ENCODE data around the gene PALB2. TPM values are rescaled to one million over a fixed set of nuclear protein-coding genes. Genes with fewer than 3 reads are reported as not detected.
"Not testable (repeated sequence)": the region's sequence is repeated elsewhere in the genome, so short reads cannot be mapped to it uniquely, and the experiment has no call there.

Gene PALB2
- total RNA-seq, 3 donors from 2014 or later, result 10.4 to 18.6 (median 10.5) TPM

DNA sequence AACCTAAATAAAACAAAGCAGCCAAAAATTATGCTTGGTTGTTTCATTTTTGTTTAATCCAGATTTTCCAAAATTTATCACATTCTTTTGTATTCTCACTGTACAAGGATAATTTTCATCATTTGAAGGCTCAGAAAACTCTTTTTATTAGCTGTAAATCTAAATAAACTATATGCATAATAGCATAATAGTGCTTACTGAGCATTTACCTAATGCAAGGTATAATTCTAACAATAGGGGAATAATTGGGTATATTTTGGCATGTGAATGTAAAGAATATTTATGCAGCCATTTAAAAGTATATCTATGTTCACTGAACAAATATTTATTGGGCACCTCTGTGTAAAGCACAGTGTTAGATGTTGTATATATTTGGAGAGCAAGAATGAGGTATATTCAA, 17.0 kb downstream of the PALB2 start:
- Histone ChIP-seq H3K9me3 (no peaks in the 10 kb centered on the region), H3K4me1 (no peaks in the 10 kb centered on the region), H3K4me3 (no peak overlapping the region), H3K36me3 (peaks cover 6% of the 10 kb centered on the region), H3K27me3 (no peaks in the 10 kb centered on the region), H3K27ac (no peak overlapping the region)
- TF ChIP-seq, protein P1, sequence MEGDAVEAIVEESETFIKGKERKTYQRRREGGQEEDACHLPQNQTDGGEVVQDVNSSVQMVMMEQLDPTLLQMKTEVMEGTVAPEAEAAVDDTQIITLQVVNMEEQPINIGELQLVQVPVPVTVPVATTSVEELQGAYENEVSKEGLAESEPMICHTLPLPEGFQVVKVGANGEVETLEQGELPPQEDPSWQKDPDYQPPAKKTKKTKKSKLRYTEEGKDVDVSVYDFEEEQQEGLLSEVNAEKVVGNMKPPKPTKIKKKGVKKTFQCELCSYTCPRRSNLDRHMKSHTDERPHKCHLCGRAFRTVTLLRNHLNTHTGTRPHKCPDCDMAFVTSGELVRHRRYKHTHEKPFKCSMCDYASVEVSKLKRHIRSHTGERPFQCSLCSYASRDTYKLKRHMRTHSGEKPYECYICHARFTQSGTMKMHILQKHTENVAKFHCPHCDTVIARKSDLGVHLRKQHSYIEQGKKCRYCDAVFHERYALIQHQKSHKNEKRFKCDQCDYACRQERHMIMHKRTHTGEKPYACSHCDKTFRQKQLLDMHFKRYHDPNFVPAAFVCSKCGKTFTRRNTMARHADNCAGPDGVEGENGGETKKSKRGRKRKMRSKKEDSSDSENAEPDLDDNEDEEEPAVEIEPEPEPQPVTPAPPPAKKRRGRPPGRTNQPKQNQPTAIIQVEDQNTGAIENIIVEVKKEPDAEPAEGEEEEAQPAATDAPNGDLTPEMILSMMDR (IDR thresholded peaks at IDR 0.05), result no peak
- no peak for TF ChIP-seq POLR2AphosphoS5 (IDR thresholded peaks at IDR 0.05)
- TF ChIP-seq POLR2A (IDR thresholded peaks at IDR 0.05), result no peak
- no peak for DNase-seq (ENCODE audit: low spot score in 2 of 2)
- intact Hi-C loops (cut with DNase I; ENCODE audit: low total_unique reads), result no loop called here

DNA sequence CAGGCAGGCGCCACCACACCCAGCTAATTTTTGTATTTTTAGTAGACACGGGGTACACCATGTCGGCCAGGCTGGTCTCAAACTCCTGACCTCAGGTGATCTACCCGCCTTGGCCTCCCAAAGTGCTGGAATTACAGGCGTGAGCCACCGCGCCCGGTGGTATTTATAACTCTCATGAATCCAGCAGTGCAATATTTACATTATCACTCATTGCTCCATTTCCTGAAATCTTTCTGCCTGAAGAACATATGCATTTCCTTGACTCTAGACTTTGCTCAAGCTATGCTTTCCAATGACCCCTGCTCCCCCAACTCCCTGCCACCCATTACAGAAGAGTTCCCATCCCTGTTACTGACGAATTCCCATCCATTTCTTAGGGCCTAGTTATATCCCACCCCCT, 25.3 kb downstream of the PALB2 start:
- intact Hi-C loops (cut with DNase I; ENCODE audit: low total_unique reads), result no loop called here
- Histone ChIP-seq H3K9me3 (no peaks in the 10 kb centered on the region), H3K27me3 (no peaks in the 10 kb centered on the region), H3K4me1 (no peaks in the 10 kb centered on the region), H3K36me3 (no peaks in the 10 kb centered on the region), H3K27ac (no peak overlapping the region), H3K4me3 (no peak overlapping the region)
- no peak for DNase-seq (ENCODE audit: low spot score in 2 of 2)
- TF ChIP-seq, protein P1 (IDR thresholded peaks at IDR 0.05), result no peak
- TF ChIP-seq POLR2AphosphoS5 (IDR thresholded peaks at IDR 0.05), result no peak
- TF ChIP-seq POLR2A (IDR thresholded peaks at IDR 0.05), result no peak

DNA sequence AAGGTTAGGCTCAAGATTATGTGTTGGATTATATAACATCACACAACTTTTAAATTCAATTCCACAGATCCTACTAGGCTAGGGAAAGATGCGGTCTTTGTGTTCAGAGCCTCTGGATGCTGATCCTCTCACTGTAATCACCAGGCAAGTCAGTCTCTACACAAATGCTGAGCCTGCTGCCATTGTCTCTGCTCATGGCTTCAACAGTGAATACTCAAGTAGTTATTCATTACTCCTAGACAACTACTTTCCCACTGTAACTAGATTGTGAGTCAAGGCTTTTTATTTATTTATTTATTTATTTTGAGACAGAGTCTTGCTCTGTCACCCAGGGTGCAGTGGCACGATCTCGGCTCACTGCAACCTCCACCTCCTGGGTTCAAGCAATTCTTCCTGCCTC, 29.2 kb downstream of the PALB2 start:
- no peak overlapping the region for H3K27ac ChIP-seq
- no peak overlapping the region for H3K4me3 ChIP-seq
- no peaks in the 10 kb centered on the region for H3K4me1 ChIP-seq
- intact Hi-C loops (cut with DNase I; ENCODE audit: low total_unique reads), result no loop called here
- no peak for DNase-seq (ENCODE audit: low spot score in 2 of 2)
- H3K36me3 ChIP-seq, result no peaks in the 10 kb centered on the region
- no peaks in the 10 kb centered on the region for H3K27me3 ChIP-seq
- TF ChIP-seq, protein P1 (IDR thresholded peaks at IDR 0.05), result no peak
- no peak for TF ChIP-seq POLR2AphosphoS5 (IDR thresholded peaks at IDR 0.05)
- TF ChIP-seq POLR2A (IDR thresholded peaks at IDR 0.05), result no peak
- H3K9me3 ChIP-seq, result no peaks in the 10 kb centered on the region

DNA sequence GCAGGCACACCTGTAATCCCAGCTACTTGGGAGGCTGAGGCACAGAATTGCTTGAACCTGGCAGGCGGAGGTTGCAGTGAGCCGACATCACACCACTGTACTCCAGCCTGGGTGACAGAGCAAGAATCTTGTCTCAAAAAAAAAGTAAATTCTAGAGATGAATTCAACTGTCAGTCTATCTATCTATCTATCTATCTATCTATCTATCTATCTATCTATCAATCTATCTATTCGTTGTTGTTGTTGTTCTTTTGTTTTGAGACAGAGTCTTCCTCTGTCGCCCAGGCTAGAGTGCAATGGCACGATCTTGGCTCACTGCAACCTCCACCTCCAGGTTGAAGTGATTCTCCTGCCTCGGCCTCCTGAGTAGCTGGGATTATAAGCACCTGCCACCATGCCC, 30.2 kb downstream of the PALB2 start:
- H3K4me3 ChIP-seq; H3K27me3 ChIP-seq; H3K27ac ChIP-seq; intact Hi-C loops (cut with DNase I; ENCODE audit: low total_unique reads); DNase-seq (ENCODE audit: low spot score in 2 of 2); H3K36me3 ChIP-seq; H3K4me1 ChIP-seq; H3K9me3 ChIP-seq: not testable (repeated sequence)

DNA sequence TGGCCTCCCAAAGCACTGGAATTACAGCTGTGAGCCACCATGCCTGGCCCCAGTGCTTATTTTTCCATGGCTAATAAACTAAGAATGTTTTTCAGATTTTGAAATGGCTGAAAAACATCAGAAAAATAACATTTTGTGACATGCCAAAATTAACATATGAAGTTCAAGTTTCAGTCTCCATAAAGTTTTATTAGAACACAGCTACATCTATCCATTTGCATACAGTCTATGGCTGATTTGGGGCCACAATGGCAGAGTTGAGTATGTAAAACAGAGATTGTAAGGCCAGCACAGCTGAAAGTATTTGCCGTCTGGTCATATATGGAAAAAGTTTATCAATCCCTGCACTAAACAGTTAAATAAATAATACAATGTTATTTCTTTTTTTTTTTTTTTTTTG, 31.2 kb downstream of the PALB2 start:
- H3K9me3 ChIP-seq, result no peaks in the 10 kb centered on the region
- H3K27ac ChIP-seq, result no peak overlapping the region
- TF ChIP-seq POLR2A (IDR thresholded peaks at IDR 0.05) (no peak), POLR2AphosphoS5 (IDR thresholded peaks at IDR 0.05) (no peak)
- TF ChIP-seq, protein P1 (IDR thresholded peaks at IDR 0.05), result no peak
- no peaks in the 10 kb centered on the region for H3K36me3 ChIP-seq
- no peak overlapping the region for H3K4me3 ChIP-seq
- no peaks in the 10 kb centered on the region for H3K27me3 ChIP-seq
- intact Hi-C loops (cut with DNase I; ENCODE audit: low total_unique reads), result no loop called here
- DNase-seq (ENCODE audit: low spot score in 2 of 2), result no peak
- no peaks in the 10 kb centered on the region for H3K4me1 ChIP-seq

DNA sequence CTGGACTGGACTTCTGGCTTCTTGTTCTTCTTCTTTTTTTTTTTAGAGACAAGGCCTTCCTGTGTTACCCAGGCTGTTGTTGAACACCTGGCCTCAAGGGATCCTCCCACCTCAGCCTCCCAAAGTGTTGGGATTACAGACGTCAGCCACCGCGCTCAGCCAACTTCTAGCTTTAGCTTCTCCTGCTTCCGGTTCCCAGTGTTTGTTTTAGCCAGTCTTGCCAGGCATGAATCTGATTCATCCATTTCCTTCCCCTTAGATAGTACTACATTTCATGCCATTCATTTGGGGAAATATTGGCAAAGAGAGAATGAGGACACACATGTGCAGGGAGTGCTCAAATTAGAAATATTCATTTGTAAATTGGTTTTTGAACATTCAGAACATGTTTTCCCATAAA, 32.9 kb downstream of the PALB2 start:
- Histone ChIP-seq H3K27me3 (no peaks in the 10 kb centered on the region), H3K36me3 (no peaks in the 10 kb centered on the region), H3K27ac (no peak overlapping the region), H3K9me3 (no peaks in the 10 kb centered on the region), H3K4me3 (no peak overlapping the region), H3K4me1 (no peaks in the 10 kb centered on the region)
- TF ChIP-seq POLR2AphosphoS5 (IDR thresholded peaks at IDR 0.05) (no peak), POLR2A (IDR thresholded peaks at IDR 0.05) (no peak)
- TF ChIP-seq, protein P1 (IDR thresholded peaks at IDR 0.05), result no peak
- no peak for DNase-seq (ENCODE audit: low spot score in 2 of 2)
- intact Hi-C loops (cut with DNase I; ENCODE audit: low total_unique reads), result no loop called here

Data from breast epithelium (tissue), 4 donors.